MM.1S (cell line): ENCODE measurements around the gene DCST2.
A peak's percentile ranks its signal among the peaks of the same experiment; 100 is the strongest.

Experiments
- DNase-seq: peaks from one replicate; pipeline ENCODE4 v3.0.0-alpha.2; 2015
- H2AFZ ChIP-seq: fragments of 300-600 bp; sonication (generic); 2 replicates; pipeline ENCODE4 v1.6.0; 2016; ENCODE audit warnings: antibody characterized with exemption, low read length
- H3F3A ChIP-seq: fragments of 300-600 bp; sonication (generic); 2 replicates; pipeline ENCODE4 v1.6.1; 2016; ENCODE audit warnings: mild to moderate bottlenecking, antibody characterized with exemption, low read length, moderate library complexity, mixed read lengths; ENCODE audit not compliant: insufficient read depth
- H3K27ac ChIP-seq: fragments of 300-600 bp; sonication (generic); 2 replicates; pipeline ENCODE4 v1.5.1; 2016; ENCODE audit warnings: mild to moderate bottlenecking, low read length
- H3K27me3 ChIP-seq: fragments of 300-600 bp; sonication (generic); replicated peaks from 2 replicates; pipeline ENCODE4 v1.6.0; 2016; ENCODE audit warnings: low read length; ENCODE audit not compliant: insufficient read depth
- H3K36me3 ChIP-seq: fragments of 300-600 bp; sonication (generic); replicated peaks from 2 replicates; pipeline ENCODE4 v1.6.1; 2016; ENCODE audit warnings: mild to moderate bottlenecking, low read length, mixed read lengths; ENCODE audit not compliant: insufficient read depth
- H3K4me1 ChIP-seq: fragments of 300-600 bp; sonication (generic); 2 replicates; pipeline ENCODE4 v1.6.1; 2016; ENCODE audit warnings: low read length, mixed read lengths
- H3K4me2 ChIP-seq: fragments of 300-600 bp; sonication (generic); 2 replicates; pipeline ENCODE4 v1.6.0; 2016; ENCODE audit warnings: low read depth, low read length
- H3K4me3 ChIP-seq: fragments of 300-600 bp; sonication (generic); 2 replicates; pipeline ENCODE4 v1.5.1; 2016; ENCODE audit warnings: low read length, mixed read lengths
- H3K79me2 ChIP-seq: fragments of 300-600 bp; sonication (generic); 2 replicates; pipeline ENCODE4 v1.6.1; 2016; ENCODE audit warnings: mixed run types, low read length, mixed read lengths
- H3K9ac ChIP-seq: fragments of 300-600 bp; sonication (generic); 2 replicates; pipeline ENCODE4 v1.6.1; 2016; ENCODE audit warnings: low read length, mixed read lengths
- H3K9me2 ChIP-seq: fragments of 300-600 bp; sonication (generic); replicated peaks from 2 replicates; pipeline ENCODE4 v1.6.1; 2016; ENCODE audit warnings: mild to moderate bottlenecking, low read length, mixed read lengths; ENCODE audit not compliant: insufficient read depth
- H3K9me3 ChIP-seq: fragments of 300-600 bp; sonication (generic); replicated peaks from 2 replicates; pipeline ENCODE4 v1.6.1; 2016; ENCODE audit warnings: mild to moderate bottlenecking, low read length, mixed read lengths; ENCODE audit not compliant: insufficient read depth
- H4K20me1 ChIP-seq: fragments of 300-600 bp; sonication (generic); 2 replicates; pipeline ENCODE4 v1.6.1; 2016; ENCODE audit warnings: mild to moderate bottlenecking, low read length, moderate library complexity, mixed read lengths; ENCODE audit not compliant: insufficient read depth
- CTCF ChIP-seq: fragments of 300-600 bp; sonication (generic); IDR thresholded peaks from 2 replicates; pipeline ENCODE4 v1.5.1; 2016; ENCODE audit warnings: antibody characterized with exemption, low read length, mixed read lengths
- EZH2 ChIP-seq: fragments of 300-600 bp; sonication (generic); optimal IDR thresholded peaks from 2 replicates; pipeline ENCODE3; 2017; ENCODE audit warnings: low read depth, mild to moderate bottlenecking, antibody characterized with exemption, low read length, mixed read lengths
- EZH2phosphoT487 ChIP-seq: fragments of 300-600 bp; sonication (generic); IDR thresholded peaks from 2 replicates; pipeline ENCODE4 v1.6.1; 2018; ENCODE audit warnings: antibody characterized with exemption, low read length

The DCST2 gene

GRCh38 chr1:155072531-155073289, 39.1 kb upstream of the DCST2 start:
- H3K36me3 ChIP-seq: no peaks in the 10 kb centered on the region
- no peaks in the 10 kb centered on the region for H3K9me2 ChIP-seq
- H2AFZ ChIP-seq: no peak overlapping the region
- peaks cover 33% of the 10 kb centered on the region for H3K4me1 ChIP-seq
- no peaks in the 10 kb centered on the region for H4K20me1 ChIP-seq
- H3K4me3 ChIP-seq: no peak overlapping the region
- no peak overlapping the region for H3K9ac ChIP-seq
- H3K9me3 ChIP-seq: no peaks in the 10 kb centered on the region
- H3F3A ChIP-seq: peaks cover 13% of the 10 kb centered on the region
- no peak overlapping the region for H3K27ac ChIP-seq
- no peak overlapping the region for H3K4me2 ChIP-seq
- no peak for TF ChIP-seq CTCF
- TF ChIP-seq EZH2phosphoT487: no peak
- TF ChIP-seq EZH2: no peak
- DNase-seq: no peak
- no peaks in the 10 kb centered on the region for H3K79me2 ChIP-seq
- no peaks in the 10 kb centered on the region for H3K27me3 ChIP-seq

- no peak overlapping the region for H3K4me2 ChIP-seq
- no peaks in the 10 kb centered on the region for H3K36me3 ChIP-seq
- no peaks in the 10 kb centered on the region for H4K20me1 ChIP-seq
- no peak overlapping the region for H3K9ac ChIP-seq
- peaks cover 23% of the 10 kb centered on the region for H3K4me1 ChIP-seq
- H3K27me3 ChIP-seq: no peaks in the 10 kb centered on the region
- no peak overlapping the region for H3K4me3 ChIP-seq
- peaks cover 5% of the 10 kb centered on the region; the same call in 1 of the 2 replicates for H3F3A ChIP-seq
- TF ChIP-seq CTCF (no peak), EZH2 (no peak), EZH2phosphoT487 (no peak)
- H3K27ac ChIP-seq: no peak overlapping the region
- no peak for DNase-seq
- no peak overlapping the region for H2AFZ ChIP-seq
- H3K9me2 ChIP-seq: no peaks in the 10 kb centered on the region
- H3K9me3 ChIP-seq: no peaks in the 10 kb centered on the region
- no peaks in the 10 kb centered on the region for H3K79me2 ChIP-seq
Measured at GRCh38 chr1:155071701-155072100, 38.1 kb upstream of the DCST2 start.

GRCh38 chr1:155070721-155071569, 37.4 kb upstream of the DCST2 start:
- H3K36me3 ChIP-seq: no peaks in the 10 kb centered on the region
- H3K27me3 ChIP-seq: no peaks in the 10 kb centered on the region
- H4K20me1 ChIP-seq: no peaks in the 10 kb centered on the region
- no peak overlapping the region for H3K27ac ChIP-seq
- H3K4me1 ChIP-seq: peaks cover 15% of the 10 kb centered on the region
- peak; percentile 80 for DNase-seq
- H3F3A ChIP-seq: peaks cover 5% of the 10 kb centered on the region; the same call in 1 of the 2 replicates
- no peaks in the 10 kb centered on the region for H3K79me2 ChIP-seq
- no peaks in the 10 kb centered on the region for H3K9me2 ChIP-seq
- peak overlapping the region; percentile 16; the same call in 1 of the 2 replicates for H3K4me3 ChIP-seq
- H2AFZ ChIP-seq: peak overlapping the region; percentile 5; the same call in 1 of the 2 replicates
- peak; percentile 47 for TF ChIP-seq CTCF
- no peak for TF ChIP-seq EZH2phosphoT487
- peak overlapping the region; percentile 44 for H3K4me2 ChIP-seq
- H3K9ac ChIP-seq: no peak overlapping the region; the same call in 1 of the 2 replicates
- no peaks in the 10 kb centered on the region for H3K9me3 ChIP-seq
